Uterus (tissue), 4 donors: ENCODE results near the gene ACSF3. TPM values are rescaled to one million over a fixed set of nuclear protein-coding genes. Genes with fewer than 3 reads are reported as not detected.

Source experiments
- DNase-seq, 2 donors: peaks; one replicate each; pipeline ENCODE4 v3.0.0-alpha.2; 2019 to 2020
- H3K27ac ChIP-seq, 2 donors: fragments of 200-600 bp; sonication (generic); 1 replicate in 1 of 2; 2 replicates in 1 of 2; pipeline ENCODE4 v1.5.1; 2016 to 2018
- H3K27me3 ChIP-seq, 2 donors: fragments of 200-600 bp; sonication (generic); one replicate each; pipeline ENCODE4 v1.5.1; 2018 to 2019; ENCODE audit warnings: control low read depth in 1 of 2
- H3K36me3 ChIP-seq, 2 donors: fragments of 200-600 bp; sonication (generic); one replicate each; pipeline ENCODE4 v1.5.1; 2019; ENCODE audit warnings: control low read depth in 1 of 2
- H3K4me1 ChIP-seq, 2 donors: fragments of 200-600 bp; sonication (generic); one replicate each; pipeline ENCODE4 v1.5.1; 2018 to 2019; ENCODE audit warnings: control low read depth in 1 of 2
- H3K4me3 ChIP-seq, 2 donors: fragments of 200-600 bp; sonication (generic); 1 replicate in 1 of 2; 2 replicates in 1 of 2; pipeline ENCODE4 v1.5.1; 2018 to 2019; ENCODE audit warnings: mild to moderate bottlenecking in 1 of 2
- H3K9me3 ChIP-seq, 2 donors: fragments of 200-600 bp; sonication (generic); one replicate each; pipeline ENCODE4 v1.5.1; 2019; ENCODE audit warnings: control low read depth in 1 of 2
- CTCF ChIP-seq, 4 experiments: fragments of 200-600 bp in 2 of 4; fragments of 450-650 bp in 2 of 4; sonication (generic) in 2 of 4; IDR thresholded peaks; one replicate each; pipeline ENCODE4 v1.5.1; 2016 to 2019; ENCODE audit warnings: antibody characterized with exemption in 4 of 4, mild to moderate bottlenecking in 2 of 4, moderate library complexity in 1 of 4
- POLR2A ChIP-seq, 2 donors: fragments of 450-650 bp; IDR thresholded peaks; one replicate each; pipeline ENCODE4 v1.6.1; 2016; ENCODE audit warnings: antibody characterized with exemption in 2 of 2, mild to moderate bottlenecking in 1 of 2, moderate library complexity in 1 of 2
- intact Hi-C: fragments of 100-400 bp; cut with DNase I; formaldehyde crosslinking; loops from one replicate; pipeline ENCODE4 v1.15.1; 2023; ENCODE audit warnings: low total_unique reads
- total RNA-seq, 4 donors: library from RNA; depleted of rRNA in 3 of 4; stranded (reverse); fragments of >200 nt in 3 of 4; gene quantifications; one replicate each; pipeline versions ENCODE4 v1.1.0 to v1.2.4, GENCODE V29; 2014 to 2023
- donor health status: DM: yes; HTN: yes; CAD: no.

Gene ACSF3
- total RNA-seq, 4 donors from 2014 or later = 7.4 to 39.0 (median 18.2) TPM

DNA sequence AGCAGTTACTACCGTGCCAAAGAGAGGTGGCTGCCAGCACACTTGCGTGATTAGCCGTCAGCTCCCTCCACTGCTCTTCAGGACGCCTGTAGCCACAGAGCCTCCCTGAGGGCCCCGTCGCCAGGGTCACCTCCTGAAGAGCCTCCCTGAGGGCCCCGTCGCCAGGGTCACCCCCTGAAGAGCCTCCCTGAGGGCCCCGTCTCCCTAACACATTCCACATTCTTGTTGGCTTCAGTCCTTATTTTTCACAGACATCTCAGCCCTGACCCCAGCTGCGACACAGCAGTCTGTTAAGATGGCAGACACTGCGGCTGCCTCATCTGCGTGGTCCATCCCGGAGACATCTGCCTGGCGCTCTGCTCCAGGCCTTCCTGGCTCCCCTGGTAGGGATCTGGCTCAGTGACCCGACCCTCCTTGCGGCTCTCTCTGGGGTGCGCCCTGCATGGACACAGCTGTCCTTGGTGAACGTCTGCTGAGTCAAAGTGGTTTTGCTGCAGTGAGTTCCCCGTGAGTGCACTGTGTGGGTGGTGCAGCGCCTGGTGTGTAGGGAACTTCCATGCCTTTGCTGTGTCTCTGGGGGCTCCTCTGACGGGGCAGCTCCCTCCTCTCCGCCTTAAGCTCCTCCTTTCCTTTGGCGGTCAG, 11.4 kb downstream of the ACSF3 start:
- intact Hi-C loops = no loop called here
- Histone ChIP-seq H3K9me3 (no peaks in the 10 kb centered on the region), H3K27me3 (no peaks in the 10 kb centered on the region), H3K4me3 (no peak overlapping the region), H3K36me3 (no peaks in the 10 kb centered on the region), H3K27ac (no peak overlapping the region), H3K4me1 (no peaks in the 10 kb centered on the region)
- DNase-seq = no peak
- no peak for TF ChIP-seq CTCF (IDR thresholded peaks at IDR 0.05)
- no peak for TF ChIP-seq POLR2A (IDR thresholded peaks at IDR 0.05)

DNA sequence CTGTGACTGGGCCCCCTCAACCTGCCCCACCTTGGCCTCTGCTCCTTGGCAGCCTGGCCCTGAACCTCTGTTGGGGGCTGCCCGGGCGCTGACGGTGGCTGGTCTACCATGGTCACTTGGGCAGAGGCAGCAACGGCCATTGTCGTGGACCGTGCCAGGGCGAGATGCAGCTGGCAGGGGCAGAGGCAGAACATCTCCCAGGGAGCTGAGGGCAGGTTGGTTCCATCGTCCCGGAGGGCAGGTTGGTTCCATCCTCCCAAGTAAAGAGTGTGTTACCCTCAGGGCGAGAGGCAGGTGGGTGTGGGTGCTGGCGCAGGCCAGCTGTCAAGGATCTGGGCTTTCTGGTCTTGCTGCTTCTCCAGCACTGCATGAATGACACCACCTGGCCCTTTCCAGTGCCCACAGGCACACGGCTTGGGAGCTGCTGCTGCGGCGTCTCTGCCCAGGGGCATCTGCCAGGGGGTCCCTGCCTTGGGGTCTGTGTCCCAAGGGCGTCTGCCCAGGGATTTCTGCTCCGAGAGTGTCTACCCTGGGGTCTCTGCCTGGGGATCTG, 12.0 kb downstream of the ACSF3 start:
- Histone ChIP-seq H3K36me3 (no peaks in the 10 kb centered on the region), H3K9me3 (no peaks in the 10 kb centered on the region), H3K27ac (no peak overlapping the region), H3K27me3 (no peaks in the 10 kb centered on the region), H3K4me3 (no peak overlapping the region), H3K4me1 (no peaks in the 10 kb centered on the region)
- no peak for DNase-seq
- intact Hi-C loops = no loop called here
- TF ChIP-seq POLR2A (IDR thresholded peaks at IDR 0.05) = no peak
- no peak for TF ChIP-seq CTCF (IDR thresholded peaks at IDR 0.05)

DNA sequence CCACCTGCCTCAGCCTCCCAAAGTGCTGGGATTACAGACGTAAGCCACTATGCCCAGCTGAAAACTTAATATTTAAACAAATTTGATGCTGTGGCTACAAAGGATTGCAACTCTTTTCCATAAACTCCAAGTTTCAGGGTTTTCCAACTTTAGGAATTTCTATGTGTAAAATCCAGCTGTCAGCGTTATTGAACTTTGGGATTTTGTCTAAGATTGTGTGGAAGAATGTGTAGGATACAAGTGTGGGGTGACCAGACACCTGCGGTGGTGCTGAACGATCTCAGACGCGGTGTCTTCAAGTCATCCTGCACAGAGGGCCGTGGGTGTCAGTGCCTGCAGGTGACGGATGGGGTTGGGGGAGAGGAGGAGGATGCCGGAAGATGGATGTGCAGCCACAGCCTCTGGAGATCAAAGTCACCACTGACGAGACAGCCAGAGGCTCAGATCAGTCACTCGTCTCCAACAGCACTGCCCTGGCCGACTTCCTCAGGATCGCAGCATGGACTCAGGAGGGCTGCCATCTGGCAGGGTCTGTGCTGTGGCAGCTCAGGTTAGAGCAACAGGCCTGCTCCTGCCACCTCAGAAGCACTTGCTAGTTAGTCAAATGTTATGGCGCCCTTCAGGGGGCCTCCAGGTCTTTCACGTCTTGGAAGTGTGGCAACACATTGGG, 13.0 kb downstream of the ACSF3 start:
- intact Hi-C loops = no loop called here
- no peaks in the 10 kb centered on the region for H3K36me3 ChIP-seq

GRCh38 chr16:89107203-89107582, 13.5 kb downstream of the ACSF3 start:
- H3K9me3 ChIP-seq = no peaks in the 10 kb centered on the region
- DNase-seq = no peak
- H3K4me3 ChIP-seq = no peak overlapping the region
- no peaks in the 10 kb centered on the region for H3K4me1 ChIP-seq
- H3K36me3 ChIP-seq = no peaks in the 10 kb centered on the region
- TF ChIP-seq POLR2A (IDR thresholded peaks at IDR 0.05) (no peak), CTCF (IDR thresholded peaks at IDR 0.05) (no peak)
- H3K27ac ChIP-seq = no peak overlapping the region
- H3K27me3 ChIP-seq = no peaks in the 10 kb centered on the region
- intact Hi-C loops = no loop called here

More for the DNA sequence above, 13.0 kb downstream of the ACSF3 start:
- TF ChIP-seq CTCF (IDR thresholded peaks at IDR 0.05) (no peak), POLR2A (IDR thresholded peaks at IDR 0.05) (no peak)
- no peaks in the 10 kb centered on the region for H3K4me1 ChIP-seq
- no peak overlapping the region for H3K4me3 ChIP-seq
- no peak for DNase-seq
- no peaks in the 10 kb centered on the region for H3K27me3 ChIP-seq
- no peak overlapping the region for H3K27ac ChIP-seq
- no peaks in the 10 kb centered on the region for H3K9me3 ChIP-seq

GRCh38 chr16:89108416-89108815, 14.8 kb downstream of the ACSF3 start:
- H3K9me3 ChIP-seq = no peaks in the 10 kb centered on the region
- no peak for TF ChIP-seq CTCF (IDR thresholded peaks at IDR 0.05)
- TF ChIP-seq POLR2A (IDR thresholded peaks at IDR 0.05) = no peak
- no peak for DNase-seq
- no peak overlapping the region for H3K27ac ChIP-seq
- intact Hi-C loops = no loop called here
- no peaks in the 10 kb centered on the region for H3K4me1 ChIP-seq
- H3K27me3 ChIP-seq = no peaks in the 10 kb centered on the region
- H3K4me3 ChIP-seq = no peak overlapping the region
- no peaks in the 10 kb centered on the region for H3K36me3 ChIP-seq
